ENCODE results near the gene LRP2BP.
A peak's percentile ranks its signal among the peaks of the same experiment; 100 is the strongest.

LRP2BP gene

DNA sequence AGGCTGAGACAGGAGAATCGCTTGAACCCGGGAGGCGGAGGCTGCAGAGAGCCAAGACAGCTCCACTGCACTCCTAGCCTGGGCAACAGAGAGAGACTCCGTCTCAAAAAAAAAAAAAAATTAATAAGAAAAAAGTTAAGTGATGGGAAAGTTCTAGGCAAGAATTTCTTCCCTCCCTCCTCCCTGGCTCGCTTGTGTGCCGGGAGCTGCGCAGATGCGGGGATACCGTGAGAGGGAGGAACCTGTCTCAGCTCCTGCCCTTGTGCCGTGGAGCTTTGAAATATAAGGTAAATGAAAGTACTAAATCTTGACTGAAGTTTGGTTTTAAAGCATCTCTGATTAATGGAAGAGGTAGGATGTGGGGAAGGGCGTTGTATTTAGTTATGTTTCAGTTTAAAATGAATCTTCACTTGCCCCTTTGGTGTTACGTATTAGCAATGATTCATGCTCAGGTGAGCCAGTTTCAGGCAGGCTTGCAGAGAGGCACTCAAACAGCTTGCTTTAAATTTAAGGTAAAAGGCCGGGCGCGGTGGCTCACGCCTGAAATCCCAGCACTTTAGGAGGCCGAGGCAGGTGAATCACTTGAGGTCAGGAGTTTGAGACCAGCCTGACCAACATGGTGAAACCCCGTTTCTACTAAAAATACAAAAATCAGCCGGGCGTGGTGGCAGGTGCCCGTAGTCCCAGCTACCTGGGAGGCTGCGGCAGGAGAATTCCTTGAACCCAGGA, 31.4 kb upstream of the LRP2BP start:
- TF ChIP-seq, protein P1, sequence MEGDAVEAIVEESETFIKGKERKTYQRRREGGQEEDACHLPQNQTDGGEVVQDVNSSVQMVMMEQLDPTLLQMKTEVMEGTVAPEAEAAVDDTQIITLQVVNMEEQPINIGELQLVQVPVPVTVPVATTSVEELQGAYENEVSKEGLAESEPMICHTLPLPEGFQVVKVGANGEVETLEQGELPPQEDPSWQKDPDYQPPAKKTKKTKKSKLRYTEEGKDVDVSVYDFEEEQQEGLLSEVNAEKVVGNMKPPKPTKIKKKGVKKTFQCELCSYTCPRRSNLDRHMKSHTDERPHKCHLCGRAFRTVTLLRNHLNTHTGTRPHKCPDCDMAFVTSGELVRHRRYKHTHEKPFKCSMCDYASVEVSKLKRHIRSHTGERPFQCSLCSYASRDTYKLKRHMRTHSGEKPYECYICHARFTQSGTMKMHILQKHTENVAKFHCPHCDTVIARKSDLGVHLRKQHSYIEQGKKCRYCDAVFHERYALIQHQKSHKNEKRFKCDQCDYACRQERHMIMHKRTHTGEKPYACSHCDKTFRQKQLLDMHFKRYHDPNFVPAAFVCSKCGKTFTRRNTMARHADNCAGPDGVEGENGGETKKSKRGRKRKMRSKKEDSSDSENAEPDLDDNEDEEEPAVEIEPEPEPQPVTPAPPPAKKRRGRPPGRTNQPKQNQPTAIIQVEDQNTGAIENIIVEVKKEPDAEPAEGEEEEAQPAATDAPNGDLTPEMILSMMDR (IDR thresholded peaks at IDR 0.05; ENCODE audit: extremely low read depth, insufficient read depth, missing control alignments), result no peak

DNA sequence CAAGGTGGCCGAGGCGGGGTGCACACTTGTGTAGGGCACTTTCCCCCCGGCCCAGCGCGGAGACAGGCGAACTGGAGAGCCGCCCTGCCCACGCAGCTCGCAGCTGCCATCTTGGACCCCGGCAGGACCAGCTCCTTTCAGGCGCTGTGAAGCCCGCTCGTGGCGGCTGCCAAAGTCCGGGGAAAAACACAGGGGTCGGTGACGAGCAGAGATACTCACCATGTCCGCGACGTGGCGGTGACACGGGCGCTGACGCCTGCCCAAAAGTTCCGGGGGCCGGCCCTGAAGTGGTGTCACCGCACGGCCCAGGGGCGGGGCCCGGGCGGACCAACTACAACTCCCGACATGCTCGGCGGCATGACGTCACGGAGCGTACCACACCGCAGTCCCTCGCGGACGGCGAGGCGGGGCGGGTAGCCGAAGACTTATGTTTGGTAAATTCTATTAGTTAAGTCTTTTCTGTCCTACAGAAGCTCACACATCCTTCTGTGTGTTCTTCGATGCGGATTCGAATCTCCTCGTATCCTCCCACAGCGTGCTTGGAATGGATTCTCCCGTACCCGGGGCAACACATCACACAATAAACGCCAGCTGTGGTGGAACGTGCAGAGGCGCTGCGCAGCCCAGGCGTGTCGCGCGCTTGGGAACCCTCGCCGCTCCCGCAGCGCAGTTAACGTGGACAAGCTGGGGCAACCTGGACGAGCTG, 30.1 kb upstream of the LRP2BP start, which contains the start of gene UFSP2:
Gene UFSP2, minus strand, starts transcription at position 318 of the 706 bp plus-strand sequence. Its CDS starts 96 bp downstream, at position 222.
- in situ Hi-C loops (cut with MboI; ENCODE audit: low pct_unique_long_range_greater_than_20kb, low sequenced_read_pairs, unreplicated experiment), result no loop called here
- peak; percentile 87 for DNase-seq (ENCODE audit: low spot score)
- TF ChIP-seq, protein P1 (IDR thresholded peaks at IDR 0.05; ENCODE audit: extremely low read depth, insufficient read depth, missing control alignments), result no peak

More for the DNA sequence above, 31.4 kb upstream of the LRP2BP start:
- DNase-seq (ENCODE audit: low spot score), result no peak
- in situ Hi-C loops (cut with MboI; ENCODE audit: low pct_unique_long_range_greater_than_20kb, low sequenced_read_pairs, unreplicated experiment), result no loop called here

DNA sequence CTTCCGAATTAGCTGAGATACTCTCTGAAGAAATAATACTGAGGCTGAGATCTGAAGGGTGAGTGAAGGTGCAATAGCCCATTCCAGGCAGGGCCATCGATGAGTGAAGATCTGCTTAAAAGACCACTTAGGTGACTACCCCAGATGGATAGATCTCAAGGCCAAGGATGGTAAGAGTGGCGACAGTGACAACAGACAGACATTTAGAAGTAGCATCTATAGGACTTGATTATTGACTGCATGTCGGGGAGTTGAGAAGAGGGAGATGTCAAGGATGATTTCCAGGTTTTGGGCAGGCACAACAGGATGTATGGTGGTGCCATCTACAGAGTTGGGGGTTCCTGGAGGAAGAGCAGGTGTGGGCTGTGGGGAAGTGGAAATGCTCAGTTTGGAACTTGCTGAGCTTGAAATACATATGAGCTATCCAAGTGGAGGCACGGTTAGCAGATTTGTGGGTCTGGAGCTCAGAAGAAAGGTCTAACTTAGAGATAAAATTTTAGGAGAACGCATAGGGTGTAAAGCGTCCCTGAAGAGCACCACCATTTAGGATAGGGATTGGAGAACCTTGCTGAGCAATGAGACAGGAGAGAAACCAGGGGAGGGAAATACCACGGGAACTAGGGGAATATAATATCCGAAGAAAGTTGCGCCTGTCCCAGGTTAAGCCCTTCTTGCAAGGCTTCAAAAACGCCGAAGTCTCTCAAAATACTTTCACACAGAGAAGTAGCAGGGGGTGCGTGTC, 29.4 kb upstream of the LRP2BP start:
- peak; percentile 14 for DNase-seq (ENCODE audit: low spot score)
- in situ Hi-C loops (cut with MboI; ENCODE audit: low pct_unique_long_range_greater_than_20kb, low sequenced_read_pairs, unreplicated experiment), result no loop called here
- TF ChIP-seq, protein P1 (IDR thresholded peaks at IDR 0.05; ENCODE audit: extremely low read depth, insufficient read depth, missing control alignments), result no peak

DNA sequence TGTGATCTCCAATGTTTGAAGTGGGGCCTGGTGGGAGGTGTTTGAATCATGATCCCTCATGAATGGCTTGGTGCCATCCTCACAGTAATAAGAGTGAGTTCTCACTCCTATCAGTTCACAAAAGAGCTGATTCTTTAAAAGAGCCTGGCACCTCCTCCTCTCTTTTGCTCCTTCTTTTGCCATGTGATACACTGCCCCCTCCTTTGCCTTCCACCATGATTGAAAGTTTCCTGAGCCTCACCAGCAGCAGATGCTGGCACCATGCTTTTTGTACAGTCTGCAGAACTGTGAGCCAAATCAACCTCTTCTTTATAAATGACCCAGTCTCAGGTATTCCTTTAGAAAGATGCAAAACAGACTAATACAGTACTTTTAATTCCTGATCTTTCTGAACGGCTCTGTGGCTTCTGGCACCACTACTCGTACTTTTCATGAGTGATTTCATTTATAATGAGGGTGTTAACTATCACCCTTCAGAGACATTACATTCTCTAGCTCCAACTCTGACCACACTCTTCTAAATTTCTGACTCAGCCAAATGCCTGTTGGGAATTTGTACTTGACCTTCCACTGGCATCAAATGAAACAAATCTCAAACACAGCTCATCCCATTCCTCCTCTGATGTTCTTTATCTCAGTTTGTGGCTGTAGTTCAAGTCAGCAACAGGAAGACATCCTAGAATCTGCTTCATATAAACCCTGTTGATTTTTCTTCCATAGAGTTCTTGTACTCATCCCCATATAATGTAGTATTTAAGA, 25.8 kb upstream of the LRP2BP start:
- TF ChIP-seq, protein P1 (IDR thresholded peaks at IDR 0.05; ENCODE audit: extremely low read depth, insufficient read depth, missing control alignments), result no peak
- no peak for DNase-seq (ENCODE audit: low spot score)
- in situ Hi-C loops (cut with MboI; ENCODE audit: low pct_unique_long_range_greater_than_20kb, low sequenced_read_pairs, unreplicated experiment), result no loop called here

DNA sequence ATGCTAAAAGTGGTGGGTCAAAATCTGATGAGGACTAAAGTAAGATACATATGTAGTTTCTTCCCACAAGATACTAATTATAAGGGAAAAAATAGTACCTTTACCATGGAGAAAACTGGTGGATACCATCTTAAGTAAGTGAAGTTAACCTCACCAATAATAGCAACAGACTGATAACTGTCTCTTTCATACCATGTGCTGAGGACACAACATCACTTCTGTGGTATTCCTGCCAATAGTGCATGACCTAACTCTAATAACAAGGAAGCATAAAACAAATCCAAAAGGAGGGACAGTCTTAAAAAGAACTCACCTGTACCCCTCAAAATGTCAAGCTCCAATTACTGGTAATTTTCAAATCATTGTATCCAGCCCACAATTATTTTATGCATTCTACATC, 21.2 kb upstream of the LRP2BP start:
- TF ChIP-seq, protein P1 (IDR thresholded peaks at IDR 0.05; ENCODE audit: extremely low read depth, insufficient read depth, missing control alignments), result no peak
- DNase-seq (ENCODE audit: low spot score), result no peak
- in situ Hi-C loops (cut with MboI; ENCODE audit: low pct_unique_long_range_greater_than_20kb, low sequenced_read_pairs, unreplicated experiment), result no loop called here

DNA sequence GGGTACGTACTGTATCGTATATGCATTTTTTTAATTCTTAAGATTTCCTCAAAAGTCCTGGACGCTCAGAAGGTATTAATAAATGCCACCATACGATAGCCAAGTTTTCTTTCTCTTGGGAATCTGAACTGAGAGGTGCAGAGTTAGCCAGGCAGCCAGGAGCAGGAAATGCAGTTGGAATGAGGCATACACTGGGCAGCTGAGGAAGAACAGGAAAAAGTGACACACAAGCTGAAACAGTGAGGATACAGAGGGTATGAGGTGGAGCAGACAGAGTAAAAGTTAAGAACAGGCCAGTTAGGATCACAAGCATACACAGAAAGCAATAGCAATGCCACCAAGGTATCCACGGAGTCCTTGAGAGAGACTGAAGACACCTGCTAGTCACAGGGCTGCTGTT, 16.7 kb upstream of the LRP2BP start:
- in situ Hi-C loops (cut with MboI; ENCODE audit: low pct_unique_long_range_greater_than_20kb, low sequenced_read_pairs, unreplicated experiment), result no loop called here
- TF ChIP-seq, protein P1 (IDR thresholded peaks at IDR 0.05; ENCODE audit: extremely low read depth, insufficient read depth, missing control alignments), result no peak
- no peak for DNase-seq (ENCODE audit: low spot score)
